GM10266 (cell line): ENCODE measurements around the gene CRYZ.
A peak's percentile ranks its signal among the peaks of the same experiment; 100 is the strongest.

ENCODE experiments used
- DNase-seq: peaks from one replicate; pipeline ENCODE4 v3.0.0; 2012; ENCODE audit errors: extremely low spot score
- CTCF ChIP-seq: IDR thresholded peaks from 2 replicates; pipeline ENCODE4 v1.5.1; 2012; ENCODE audit warnings: mild to moderate bottlenecking, low read depth; ENCODE audit not compliant: control insufficient read depth, insufficient read depth; ENCODE audit errors: missing control alignments

CRYZ gene

GRCh38 chr1:74686928-74687327 lies 45.9 kb downstream of the CRYZ start:
- no peak for TF ChIP-seq CTCF
- no peak for DNase-seq

GRCh38 chr1:74684301-74684700 lies 48.5 kb downstream of the CRYZ start:
- TF ChIP-seq CTCF, result no peak
- no peak for DNase-seq

GRCh38 chr1:74683656-74684055 lies 49.2 kb downstream of the CRYZ start:
- DNase-seq, result no peak
- TF ChIP-seq CTCF, result no peak

GRCh38 chr1:74681851-74682250 lies 51.0 kb downstream of the CRYZ start:
- TF ChIP-seq CTCF, result no peak
- no peak for DNase-seq

- TF ChIP-seq CTCF, result no peak
- peak; percentile 24 for DNase-seq
Measured at GRCh38 chr1:74681449-74681848, 51.4 kb downstream of the CRYZ start.

- no peak for DNase-seq
- no peak for TF ChIP-seq CTCF
Measured at GRCh38 chr1:74681001-74681400, 51.8 kb downstream of the CRYZ start.

- no peak for DNase-seq
- no peak for TF ChIP-seq CTCF
Measured at GRCh38 chr1:74679811-74680210, 53.0 kb downstream of the CRYZ start.

GRCh38 chr1:74677926-74678325 lies 54.9 kb downstream of the CRYZ start:
- no peak for TF ChIP-seq CTCF
- DNase-seq, result no peak
